ENCODE measurements around the gene ATG2A.

ATG2A gene

GRCh38 chr11:64878223-64878493 lies 38.9 kb downstream of the ATG2A start:
- Histone ChIP-seq H3K27ac (peak overlapping the region; percentile 32), H3K27me3 (ENCODE audit: insufficient read depth, low read depth, severe bottlenecking) (no peaks in the 10 kb centered on the region), H3K4me3 (ENCODE audit: low read depth, low read length) (peak overlapping the region; percentile 66), H3K9me3 (ENCODE audit: severe bottlenecking) (no peaks in the 10 kb centered on the region), H3K36me3 (peaks cover 3% of the 10 kb centered on the region)
- TF ChIP-seq CTCF (IDR thresholded peaks at IDR 0.05; ENCODE audit: low read depth, low read length) = no peak
- no peak for DNase-seq

GRCh38 chr11:64877390-64878222 lies 39.4 kb downstream of the ATG2A start:
- H3K27ac ChIP-seq = peak overlapping the region; percentile 32
- DNase-seq = no peak
- TF ChIP-seq CTCF (IDR thresholded peaks at IDR 0.05; ENCODE audit: low read depth, low read length) = no peak
- H3K36me3 ChIP-seq = peaks cover 3% of the 10 kb centered on the region
- H3K27me3 ChIP-seq (ENCODE audit: insufficient read depth, low read depth, severe bottlenecking) = no peaks in the 10 kb centered on the region
- no peaks in the 10 kb centered on the region for H3K9me3 ChIP-seq (ENCODE audit: severe bottlenecking)
- H3K4me3 ChIP-seq (ENCODE audit: low read depth, low read length) = peak overlapping the region; percentile 66

DNA sequence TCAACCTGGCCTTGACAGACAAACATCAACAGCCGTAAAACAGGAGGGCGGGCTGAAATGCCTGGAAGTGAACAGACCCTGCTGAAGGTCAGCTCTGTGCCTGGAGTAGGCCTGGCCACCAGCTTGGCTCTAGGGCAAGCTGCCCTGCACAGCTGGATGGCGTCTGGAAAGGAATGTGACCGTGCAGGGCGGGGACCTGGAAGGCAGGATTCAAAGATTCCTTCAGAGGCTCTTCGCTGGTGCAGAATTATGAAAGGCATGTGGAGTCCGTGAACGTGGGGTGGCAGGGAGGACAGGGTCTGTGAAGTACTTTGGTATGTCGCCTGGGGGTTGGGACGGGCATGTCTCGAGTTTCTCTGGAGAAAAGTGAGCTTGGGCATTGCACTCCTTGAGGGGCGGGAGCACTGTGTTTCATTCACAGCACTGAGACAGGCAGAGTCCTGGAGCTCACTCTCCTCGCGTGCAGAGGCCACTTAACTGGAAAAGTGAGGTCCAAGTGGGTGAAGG lies 40.1 kb downstream of the ATG2A start:
- Histone ChIP-seq H3K36me3 (peaks cover 6% of the 10 kb centered on the region), H3K4me3 (ENCODE audit: low read depth, low read length) (no peak overlapping the region), H3K27ac (no peak overlapping the region), H3K27me3 (ENCODE audit: insufficient read depth, low read depth, severe bottlenecking) (no peaks in the 10 kb centered on the region), H3K9me3 (ENCODE audit: severe bottlenecking) (no peaks in the 10 kb centered on the region)
- no peak for TF ChIP-seq CTCF (IDR thresholded peaks at IDR 0.05; ENCODE audit: low read depth, low read length)
- DNase-seq = no peak

- TF ChIP-seq CTCF (IDR thresholded peaks at IDR 0.05; ENCODE audit: low read depth, low read length) = no peak
- no peak for DNase-seq
- H3K4me3 ChIP-seq (ENCODE audit: low read depth, low read length) = no peak overlapping the region
- no peaks in the 10 kb centered on the region for H3K27me3 ChIP-seq (ENCODE audit: insufficient read depth, low read depth, severe bottlenecking)
- no peak overlapping the region for H3K27ac ChIP-seq
- no peaks in the 10 kb centered on the region for H3K9me3 ChIP-seq (ENCODE audit: severe bottlenecking)
- peaks cover 10% of the 10 kb centered on the region for H3K36me3 ChIP-seq
These were observed 40.7 kb downstream of the ATG2A start for GRCh38 chr11:64876229-64876750.

DNA sequence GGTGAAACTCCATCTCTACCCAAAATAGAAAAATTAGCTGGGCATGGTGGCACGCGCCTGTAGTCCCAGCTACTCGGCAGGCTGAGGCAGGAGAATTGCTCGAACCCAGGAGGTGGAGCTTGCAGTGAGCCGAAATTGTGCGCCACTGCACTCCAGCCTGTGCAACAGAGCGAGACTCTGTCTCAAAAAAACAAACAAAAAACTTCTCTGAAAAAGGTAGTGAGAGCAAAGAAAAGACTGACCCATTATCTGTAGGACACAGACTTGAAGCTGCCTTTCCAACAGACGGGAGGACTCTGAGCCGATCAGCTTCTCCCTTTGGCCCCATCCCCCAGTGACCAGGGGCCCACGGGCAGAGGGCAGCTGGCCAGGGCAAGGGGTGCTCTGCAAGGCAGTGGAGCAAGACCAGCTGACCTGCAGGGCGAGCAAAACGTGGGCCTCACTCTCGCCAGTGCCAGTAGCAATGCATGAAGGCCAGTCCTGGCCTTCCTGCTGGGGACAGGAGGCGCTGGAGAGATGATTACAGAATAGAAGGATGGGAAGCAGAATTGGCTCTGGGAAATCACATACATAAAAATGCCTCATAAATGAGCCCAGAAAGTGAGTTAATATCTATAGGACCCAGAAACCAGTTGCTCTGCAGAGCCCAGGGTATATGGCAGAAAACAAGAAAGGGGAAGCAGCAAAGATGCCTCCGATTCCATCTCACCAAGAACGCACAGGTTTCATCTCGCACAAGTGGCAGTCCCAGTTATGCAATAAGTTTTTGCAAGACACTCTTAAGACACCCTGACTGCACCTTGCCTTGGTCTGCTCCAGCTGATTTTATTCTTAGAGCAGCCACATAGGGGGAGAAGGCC lies 41.4 kb downstream of the ATG2A start:
- no peaks in the 10 kb centered on the region for H3K9me3 ChIP-seq (ENCODE audit: severe bottlenecking)
- peaks cover 10% of the 10 kb centered on the region for H3K36me3 ChIP-seq
- TF ChIP-seq CTCF (IDR thresholded peaks at IDR 0.05; ENCODE audit: low read depth, low read length) = no peak
- H3K27me3 ChIP-seq (ENCODE audit: insufficient read depth, low read depth, severe bottlenecking) = no peaks in the 10 kb centered on the region
- no peak overlapping the region for H3K4me3 ChIP-seq (ENCODE audit: low read depth, low read length)
- no peak for DNase-seq
- H3K27ac ChIP-seq = no peak overlapping the region
